H1 (cell line): Measurements from ENCODE around the gene CISD2. TPM values are rescaled to one million over a fixed set of nuclear protein-coding genes. Genes with fewer than 3 reads are reported as not detected.

ENCODE experiments used
- CHD7 ChIP-seq: fragments of 300-600 bp; sonication (generic); IDR thresholded peaks from 2 replicates; pipeline ENCODE4 v1.7.1; 2012; ENCODE audit warnings: low read length, moderate library complexity, mild to moderate bottlenecking, inconsistent platforms; ENCODE audit not compliant: insufficient replicate concordance
- KDM1A ChIP-seq: fragments of 200-600, 300-600 bp; sonication (generic); IDR thresholded peaks from 2 replicates; pipeline ENCODE4 v1.7.1; 2016; ENCODE audit warnings: mild to moderate bottlenecking, low read length, borderline replicate concordance
- MAFK ChIP-seq: IDR thresholded peaks from 2 replicates; pipeline ENCODE4 v1.6.1; 2012; ENCODE audit warnings: low read depth, mild to moderate bottlenecking, improper control_type of control experiment, low read length
- NANOG ChIP-seq: IDR thresholded peaks from 2 replicates; pipeline ENCODE4 v1.6.1; 2011; ENCODE audit warnings: low read length, low read depth, mild to moderate bottlenecking, inconsistent platforms; ENCODE audit not compliant: insufficient read depth, poor library complexity, severe bottlenecking
- SIRT6 ChIP-seq: IDR thresholded peaks from one replicate; pipeline ENCODE4 v1.7.1; 2012; ENCODE audit warnings: low read length, inconsistent platforms
- SIX5 ChIP-seq: IDR thresholded peaks from 2 replicates; pipeline ENCODE4 v1.6.1; 2011; ENCODE audit warnings: mild to moderate bottlenecking, low read depth, low read length
- SRF ChIP-seq: IDR thresholded peaks from 2 replicates; pipeline ENCODE4 v1.6.1; 2011; ENCODE audit warnings: mild to moderate bottlenecking, low read depth, low read length, moderate library complexity
- TCF12 ChIP-seq: IDR thresholded peaks from 2 replicates; pipeline ENCODE4 v1.6.1; 2011; ENCODE audit warnings: low read depth, mild to moderate bottlenecking, low read length
- YY1 ChIP-seq: IDR thresholded peaks from 2 replicates; pipeline ENCODE4 v1.6.1; 2011; ENCODE audit warnings: low read depth, mild to moderate bottlenecking, low read length
- polyA plus RNA-seq, 7 experiments: library from polyadenylated mRNA; depleted of rRNA in 3 of 7; stranded (reverse) in 5 of 7; unstranded in 2 of 7; fragments of >200 nt in 5 of 7; fragments of 200-250 nt in 2 of 7; gene quantifications; 1 replicate in 5 of 7; 2 replicates in 1 of 7; 4 replicates in 1 of 7; pipeline versions ENCODE4 v1.2.1 to v1.2.3, GENCODE V29; 2011 to 2013; ENCODE audit warnings: missing spikeins in 2 of 7, mixed read lengths in 2 of 7
- total RNA-seq: library from RNA; stranded (reverse); fragmentation: NEBNext Ultra II Directional; extraction: Animal tissue kit (Norgen Biotek cat#: 25700); gene quantifications from 2 replicates; pipeline ENCODE4 v1.2.1, GENCODE V29; 2021

CISD2 gene
- total and polyA plus RNA-seq, 2 of the 8 experiments (the other 6 are each of a cell fraction or from before 2014, with no cell fraction given) = 23.7 to 48.3 TPM

- TF ChIP-seq SRF (no peak), NANOG (no peak), TCF12 (no peak), CHD7 (no peak), KDM1A (no peak), YY1 (no peak), SIRT6 (no peak), SIX5 (no peak), MAFK (no peak)
- TF ChIP-seq, all 59 proteins: peak for 0
Observed at GRCh38 chr4:102883278-102883677, 14.5 kb downstream of the CISD2 start (continued).
